GM19351 (cell line): Measurements from ENCODE around the gene SMIM26.

Experiments used
- ATAC-seq: cut with Tn5 transposase; IDR thresholded peaks from one replicate; pipeline ENCODE4 v1.9.1; 2021; ENCODE audit warnings: mild to moderate bottlenecking, moderate library complexity; ENCODE audit not compliant: unreplicated experiment

Gene SMIM26

GRCh38 chr20:18578581-18578980 lies 11.3 kb downstream of the SMIM26 start:
- no peak for ATAC-seq

- ATAC-seq, result no peak
Observed at GRCh38 chr20:18580012-18580411, 12.8 kb downstream of the SMIM26 start.

- no peak for ATAC-seq
Observed at GRCh38 chr20:18585134-18585533, 17.9 kb downstream of the SMIM26 start.

GRCh38 chr20:18587665-18588573 lies 20.7 kb downstream of the SMIM26 start, which contains the start of gene DTD1:
TSS of gene DTD1 (plus strand) at chr20:18588054. CDS start at chr20:18588073, 19 bp downstream.
- ATAC-seq, result peak; percentile 84

GRCh38 chr20:18588574-18588933 lies 21.3 kb downstream of the SMIM26 start:
- ATAC-seq, result peak; percentile 3

- no peak for ATAC-seq
Observed at GRCh38 chr20:18589941-18590674, 22.9 kb downstream of the SMIM26 start.

- no peak for ATAC-seq
Observed at GRCh38 chr20:18596270-18596669, 29.0 kb downstream of the SMIM26 start.

- ATAC-seq, result no peak
Observed at GRCh38 chr20:18609741-18610140, 42.5 kb downstream of the SMIM26 start.

GRCh38 chr20:18611492-18611891 lies 44.3 kb downstream of the SMIM26 start:
- no peak for ATAC-seq

- ATAC-seq, result no peak
Observed at GRCh38 chr20:18613553-18613952, 46.3 kb downstream of the SMIM26 start.

- no peak for ATAC-seq
Observed at GRCh38 chr20:18614244-18614643, 47.0 kb downstream of the SMIM26 start.

- no peak for ATAC-seq
Observed at GRCh38 chr20:18615020-18615650, 47.9 kb downstream of the SMIM26 start.
